WI38 (cell line): Measurements from ENCODE around the gene TBX2.
"Not testable (repeated sequence)": the region's sequence is repeated elsewhere in the genome, so short reads cannot be mapped to it uniquely, and the experiment has no call there.

Source experiments
- H3K4me3 ChIP-seq: 2 replicates; pipeline ENCODE4 v1.5.1; 2011; ENCODE audit warnings: low read depth, mild to moderate bottlenecking, control low read depth, low read length
- CTCF ChIP-seq: IDR thresholded peaks from 2 replicates; pipeline ENCODE4 v1.5.1; 2012; ENCODE audit warnings: low read depth, mild to moderate bottlenecking, control low read depth, low read length

Gene TBX2

GRCh38 chr17:61426482-61427304 is 27.1 kb downstream of the TBX2 start:
- peak; percentile 12; the same call in 1 of the 2 replicates for TF ChIP-seq CTCF
- H3K4me3 ChIP-seq: no peak overlapping the region

GRCh38 chr17:61427567-61427966 is 27.9 kb downstream of the TBX2 start:
- no peak overlapping the region for H3K4me3 ChIP-seq
- no peak for TF ChIP-seq CTCF

GRCh38 chr17:61429274-61429673 is 29.6 kb downstream of the TBX2 start:
- no peak overlapping the region for H3K4me3 ChIP-seq
- TF ChIP-seq CTCF: no peak

GRCh38 chr17:61429831-61430230 is 30.2 kb downstream of the TBX2 start:
- H3K4me3 ChIP-seq: not testable (repeated sequence)

- no peak for TF ChIP-seq CTCF
- no peak overlapping the region for H3K4me3 ChIP-seq
Observed at GRCh38 chr17:61431594-61432311, 32.1 kb downstream of the TBX2 start.

GRCh38 chr17:61436273-61436672 is 36.6 kb downstream of the TBX2 start:
- no peak for TF ChIP-seq CTCF

GRCh38 chr17:61436995-61437704 is 37.5 kb downstream of the TBX2 start:
- no peak for TF ChIP-seq CTCF
- H3K4me3 ChIP-seq: no peak overlapping the region

More at GRCh38 chr17:61436273-61436672, 36.6 kb downstream of the TBX2 start:
- H3K4me3 ChIP-seq: no peak overlapping the region
